HG02610 (cell line): ENCODE data around the gene VTI1A.
"Not testable (repeated sequence)": the region's sequence is repeated elsewhere in the genome, so short reads cannot be mapped to it uniquely, and the experiment has no call there.

Experiments used
- ATAC-seq: cut with Tn5 transposase; IDR thresholded peaks from one replicate; pipeline ENCODE4 v1.9.1; 2021; ENCODE audit warnings: mild to moderate bottlenecking, moderate library complexity; ENCODE audit not compliant: unreplicated experiment

The VTI1A gene

GRCh38 chr10:112713411-112713810 is 266.4 kb downstream of the VTI1A start:
- ATAC-seq: no peak

- ATAC-seq: no peak
Measured at GRCh38 chr10:112715581-112715980, 268.6 kb downstream of the VTI1A start.

- no peak for ATAC-seq
Measured at GRCh38 chr10:112716076-112716475, 269.1 kb downstream of the VTI1A start.

- no peak for ATAC-seq
Measured at GRCh38 chr10:112716924-112717413, 270.0 kb downstream of the VTI1A start.

GRCh38 chr10:112720178-112720577 is 273.2 kb downstream of the VTI1A start:
- no peak for ATAC-seq

GRCh38 chr10:112721080-112721698 is 274.2 kb downstream of the VTI1A start:
- peak; percentile 57 for ATAC-seq

- ATAC-seq: no peak
Measured at GRCh38 chr10:112722758-112723157, 275.7 kb downstream of the VTI1A start.

- ATAC-seq: no peak
Measured at GRCh38 chr10:112723876-112724275, 276.9 kb downstream of the VTI1A start.

- ATAC-seq: no peak
Measured at GRCh38 chr10:112724404-112724991, 277.5 kb downstream of the VTI1A start.

GRCh38 chr10:112728118-112728883 is 281.3 kb downstream of the VTI1A start:
- no peak for ATAC-seq

GRCh38 chr10:112728997-112729396 is 282.0 kb downstream of the VTI1A start:
- no peak for ATAC-seq

- ATAC-seq: not testable (repeated sequence)
Measured at GRCh38 chr10:112731450-112731849, 284.4 kb downstream of the VTI1A start.

- no peak for ATAC-seq
Measured at GRCh38 chr10:112732277-112732921, 285.4 kb downstream of the VTI1A start.

GRCh38 chr10:112735041-112735695 is 288.2 kb downstream of the VTI1A start:
- no peak for ATAC-seq

GRCh38 chr10:112738606-112739591 is 291.9 kb downstream of the VTI1A start:
- no peak for ATAC-seq

GRCh38 chr10:112739592-112740353 is 292.8 kb downstream of the VTI1A start:
- ATAC-seq: no peak

GRCh38 chr10:112741830-112742402 is 294.9 kb downstream of the VTI1A start:
- no peak for ATAC-seq

GRCh38 chr10:112744181-112745096 is 297.4 kb downstream of the VTI1A start:
- ATAC-seq: no peak
